GDM1 (cell line): Measurements from ENCODE around the gene PFAS.
"Not testable (repeated sequence)": the region's sequence is repeated elsewhere in the genome, so short reads cannot be mapped to it uniquely, and the experiment has no call there.

Experiments
- DNase-seq: peaks from one replicate; lab custom pipeline; 2025; lab: John Stamatoyannopoulos, UW

The PFAS gene, protein sequence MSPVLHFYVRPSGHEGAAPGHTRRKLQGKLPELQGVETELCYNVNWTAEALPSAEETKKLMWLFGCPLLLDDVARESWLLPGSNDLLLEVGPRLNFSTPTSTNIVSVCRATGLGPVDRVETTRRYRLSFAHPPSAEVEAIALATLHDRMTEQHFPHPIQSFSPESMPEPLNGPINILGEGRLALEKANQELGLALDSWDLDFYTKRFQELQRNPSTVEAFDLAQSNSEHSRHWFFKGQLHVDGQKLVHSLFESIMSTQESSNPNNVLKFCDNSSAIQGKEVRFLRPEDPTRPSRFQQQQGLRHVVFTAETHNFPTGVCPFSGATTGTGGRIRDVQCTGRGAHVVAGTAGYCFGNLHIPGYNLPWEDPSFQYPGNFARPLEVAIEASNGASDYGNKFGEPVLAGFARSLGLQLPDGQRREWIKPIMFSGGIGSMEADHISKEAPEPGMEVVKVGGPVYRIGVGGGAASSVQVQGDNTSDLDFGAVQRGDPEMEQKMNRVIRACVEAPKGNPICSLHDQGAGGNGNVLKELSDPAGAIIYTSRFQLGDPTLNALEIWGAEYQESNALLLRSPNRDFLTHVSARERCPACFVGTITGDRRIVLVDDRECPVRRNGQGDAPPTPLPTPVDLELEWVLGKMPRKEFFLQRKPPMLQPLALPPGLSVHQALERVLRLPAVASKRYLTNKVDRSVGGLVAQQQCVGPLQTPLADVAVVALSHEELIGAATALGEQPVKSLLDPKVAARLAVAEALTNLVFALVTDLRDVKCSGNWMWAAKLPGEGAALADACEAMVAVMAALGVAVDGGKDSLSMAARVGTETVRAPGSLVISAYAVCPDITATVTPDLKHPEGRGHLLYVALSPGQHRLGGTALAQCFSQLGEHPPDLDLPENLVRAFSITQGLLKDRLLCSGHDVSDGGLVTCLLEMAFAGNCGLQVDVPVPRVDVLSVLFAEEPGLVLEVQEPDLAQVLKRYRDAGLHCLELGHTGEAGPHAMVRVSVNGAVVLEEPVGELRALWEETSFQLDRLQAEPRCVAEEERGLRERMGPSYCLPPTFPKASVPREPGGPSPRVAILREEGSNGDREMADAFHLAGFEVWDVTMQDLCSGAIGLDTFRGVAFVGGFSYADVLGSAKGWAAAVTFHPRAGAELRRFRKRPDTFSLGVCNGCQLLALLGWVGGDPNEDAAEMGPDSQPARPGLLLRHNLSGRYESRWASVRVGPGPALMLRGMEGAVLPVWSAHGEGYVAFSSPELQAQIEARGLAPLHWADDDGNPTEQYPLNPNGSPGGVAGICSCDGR (N-terminal part only)

DNA sequence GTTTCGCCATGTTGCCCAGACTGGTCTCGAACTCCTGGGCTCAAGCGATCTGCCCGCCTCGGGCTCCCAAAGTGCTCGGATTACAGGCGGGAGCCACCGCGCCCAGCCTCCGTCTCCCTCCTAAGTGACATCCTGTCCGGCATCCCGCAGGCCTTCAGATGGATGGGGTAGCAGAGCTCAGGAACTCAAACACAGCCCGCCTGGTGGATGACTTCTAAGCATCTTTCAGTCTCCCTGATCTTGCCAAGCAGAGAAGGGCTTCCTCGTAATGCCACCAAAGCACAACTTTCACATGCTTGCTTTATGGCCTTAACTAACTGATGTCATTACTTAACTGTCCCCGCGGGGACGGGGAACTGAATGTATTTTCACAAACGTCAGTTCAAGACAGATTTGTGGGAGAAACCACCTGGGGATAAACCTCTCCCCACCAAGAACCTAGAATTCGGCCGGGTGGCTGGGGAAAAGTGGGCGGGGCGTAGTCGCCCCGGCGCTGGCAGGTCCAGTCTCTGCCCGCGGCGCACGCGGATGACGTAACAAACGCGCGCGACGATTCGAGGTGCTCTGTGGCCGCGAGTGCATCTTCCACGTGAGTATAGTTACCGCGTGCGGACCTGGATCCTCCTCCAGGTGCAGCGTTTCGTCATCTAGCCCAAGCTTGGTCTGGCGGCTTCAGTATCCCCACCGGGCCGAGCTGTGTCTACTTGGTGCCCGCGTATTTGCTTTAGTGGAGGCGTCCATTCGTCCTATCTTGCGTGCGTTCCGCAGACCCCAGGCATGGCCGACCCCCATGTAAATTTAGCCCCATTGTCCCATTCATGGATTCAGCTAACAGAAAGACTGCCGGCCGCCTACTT is at the start of gene PFAS:
PFAS (plus strand) TSS at position 539 of the 857 bp plus-strand sequence. CDS start 4,649 bp downstream, outside the sequence.
- peak; percentile 85 for DNase-seq

DNA sequence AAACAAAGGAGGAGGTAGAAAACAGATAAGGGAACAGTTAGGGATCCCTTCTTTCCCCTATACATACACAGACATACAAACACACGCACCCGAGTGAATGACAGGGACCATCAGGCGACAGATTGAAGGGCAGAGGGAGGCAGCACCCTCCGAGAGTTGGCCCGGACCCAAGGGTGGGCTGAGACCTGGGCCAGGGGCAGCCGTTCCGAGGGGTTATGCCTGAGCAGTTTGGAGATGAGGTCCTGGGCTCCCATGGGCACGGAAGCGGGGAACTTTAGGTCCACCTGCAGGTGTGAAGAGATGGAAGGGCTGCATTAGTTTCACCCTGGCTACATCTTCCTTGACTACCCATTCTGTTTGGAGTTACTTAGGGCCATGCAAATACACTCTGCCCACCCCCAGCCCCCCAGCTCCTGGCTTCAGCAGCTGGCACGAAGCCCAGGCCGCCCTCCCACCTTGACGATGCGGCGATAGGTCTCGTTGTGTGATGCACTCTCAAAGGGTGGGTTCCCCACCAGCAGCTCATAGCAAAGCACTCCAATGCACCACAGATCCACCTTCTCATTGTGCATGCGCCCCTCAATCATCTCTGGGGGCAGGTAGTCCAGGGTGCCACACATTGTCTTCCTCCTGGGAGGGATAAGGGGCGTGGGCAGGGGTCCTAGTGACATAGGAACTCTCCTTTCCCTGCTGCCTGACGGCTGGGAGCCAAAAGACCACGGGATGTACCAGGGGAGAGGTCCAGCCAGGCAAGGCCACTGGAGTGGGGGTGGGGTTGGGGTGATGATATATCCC is 44.1 kb upstream of the PFAS start:
- no peak for DNase-seq

DNA sequence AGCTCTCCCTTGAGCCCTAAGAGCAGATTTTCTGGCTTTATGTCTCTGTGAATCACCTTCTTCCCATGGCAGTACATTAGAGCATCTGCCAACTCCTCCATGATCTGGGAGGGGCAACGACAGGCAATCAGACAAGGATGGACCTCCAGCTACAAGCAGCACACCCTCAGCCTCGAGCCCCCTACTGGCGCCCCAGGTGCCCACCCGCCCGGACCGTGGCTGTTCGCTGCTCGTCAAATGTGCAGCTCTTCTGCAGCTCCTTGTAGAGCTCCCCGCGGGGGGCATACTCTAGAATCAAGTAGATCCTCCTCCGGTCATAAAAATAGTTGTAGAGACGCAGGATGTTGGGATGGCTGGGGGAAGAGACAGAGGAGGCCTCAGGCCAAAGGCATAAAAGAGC is 42.6 kb upstream of the PFAS start:
- no peak for DNase-seq

DNA sequence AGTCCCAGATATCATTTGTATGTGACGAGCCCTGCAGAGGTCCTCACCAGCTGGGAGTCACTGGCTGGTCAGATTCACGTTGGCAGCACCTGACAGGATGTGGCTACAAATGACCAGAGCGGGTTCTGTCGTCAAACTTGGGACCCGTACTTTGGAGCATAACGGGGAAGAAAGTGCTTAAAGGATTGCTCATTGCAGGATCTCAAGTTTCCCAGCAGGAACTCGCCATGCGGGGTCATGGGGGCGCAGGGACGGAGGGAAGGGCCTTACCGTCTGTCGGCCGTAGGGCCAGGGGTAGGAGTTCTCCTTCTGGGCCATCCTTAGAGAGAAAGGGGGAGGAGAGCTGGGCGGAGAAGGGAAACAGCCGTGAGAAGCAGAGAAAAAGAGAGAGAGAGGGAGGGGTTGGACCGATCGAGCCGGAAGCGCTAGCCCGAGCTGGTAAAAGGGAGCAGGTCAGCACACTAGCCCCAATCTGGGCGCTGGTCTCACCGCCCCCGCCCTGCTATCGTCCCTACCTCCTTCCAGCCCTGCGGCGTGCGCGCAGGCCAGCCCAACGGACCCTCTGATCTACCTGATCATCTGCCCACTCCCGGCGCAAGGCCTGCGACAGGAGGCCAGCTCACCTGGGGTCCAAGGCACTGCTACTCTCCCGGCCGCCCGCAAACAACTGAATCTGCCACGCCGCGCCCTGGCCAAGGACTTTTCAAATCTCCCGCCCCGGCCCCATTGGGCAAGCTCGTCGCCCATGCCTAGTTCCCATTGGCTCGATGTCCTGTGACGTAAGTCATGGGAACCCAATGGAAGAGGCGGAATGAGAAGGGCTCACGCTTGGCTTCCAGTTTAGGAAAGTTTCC is 39.0 kb upstream of the PFAS start, which contains the start of gene AURKB:
AURKB (minus strand) TSS at position 669 of the 854 bp plus-strand sequence; CDS start at position 318, 351 bp downstream.
- peak; percentile 91 for DNase-seq

DNA sequence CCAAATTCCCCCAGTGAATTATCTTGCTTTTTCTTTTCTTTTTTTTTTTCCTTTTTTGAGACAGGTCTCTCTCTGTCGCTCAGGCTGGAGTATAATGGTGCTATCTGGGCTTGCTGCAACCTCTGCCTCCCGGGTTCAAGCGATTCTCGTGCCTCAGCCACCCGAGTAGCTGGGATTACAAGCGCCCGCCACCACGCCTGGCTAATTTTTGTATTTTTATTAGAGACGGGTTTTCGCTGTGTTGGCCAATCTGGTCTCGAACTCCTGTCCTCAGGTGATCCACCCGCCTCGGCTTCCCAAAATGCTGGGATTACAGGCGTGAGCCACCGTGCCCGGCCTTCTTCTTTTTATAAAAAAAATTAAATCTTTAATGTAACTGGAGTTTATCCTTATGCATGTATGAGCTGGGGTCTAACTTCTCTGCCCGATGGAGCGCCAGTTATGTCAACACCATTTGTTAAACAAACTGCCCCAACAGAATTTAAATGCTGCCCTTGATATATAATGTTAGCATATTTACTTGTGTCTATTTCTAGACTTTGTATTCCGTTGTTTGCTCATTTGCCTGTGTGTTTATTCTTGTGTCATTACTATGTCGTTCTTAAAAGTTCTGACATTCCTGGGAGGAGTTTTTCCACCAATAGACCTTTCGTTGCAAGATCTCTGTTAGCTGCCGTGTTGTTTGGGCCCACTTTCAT is 38.2 kb upstream of the PFAS start:
- DNase-seq = no peak

DNA sequence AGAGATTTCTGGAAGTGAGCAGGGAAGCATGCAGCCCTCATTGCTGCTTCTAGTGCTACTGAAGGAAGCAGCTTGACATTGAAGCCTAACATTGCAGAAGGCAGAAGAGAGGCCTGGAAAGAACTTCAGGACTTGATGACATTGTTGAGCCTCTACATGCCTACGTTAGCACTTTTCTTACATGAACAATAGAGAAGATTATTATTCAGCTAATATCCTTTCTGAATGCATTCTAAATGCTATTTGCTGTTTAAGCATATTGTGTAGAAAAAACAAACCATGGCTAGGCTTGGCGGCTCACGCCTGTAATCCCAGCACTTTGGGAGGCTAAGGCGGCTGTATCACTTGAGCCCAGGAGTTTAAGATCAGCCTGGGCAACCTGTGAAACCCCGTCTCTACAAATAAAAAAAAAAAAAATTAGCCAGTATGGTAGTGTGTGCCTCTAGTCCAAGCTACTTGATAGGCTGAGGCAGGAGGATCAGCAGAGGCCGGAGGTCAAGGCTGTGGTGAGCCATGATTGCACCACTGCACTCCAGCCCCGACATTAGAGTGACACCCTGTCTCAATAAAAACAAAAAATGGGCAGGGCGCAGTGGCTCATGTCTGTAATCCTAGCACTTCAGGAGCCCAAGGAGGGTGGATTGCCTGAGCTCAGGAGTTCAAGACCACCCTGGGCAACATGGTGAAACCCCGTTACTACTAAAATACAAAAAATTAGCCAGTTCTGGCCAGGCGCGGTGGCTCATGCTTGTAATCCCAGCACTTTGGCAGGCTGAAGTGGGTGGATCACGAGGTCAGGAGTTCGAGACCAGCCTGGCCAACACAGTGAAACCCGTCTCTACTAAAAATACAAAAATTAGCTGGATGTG is 36.5 kb upstream of the PFAS start:
- no peak for DNase-seq

DNA sequence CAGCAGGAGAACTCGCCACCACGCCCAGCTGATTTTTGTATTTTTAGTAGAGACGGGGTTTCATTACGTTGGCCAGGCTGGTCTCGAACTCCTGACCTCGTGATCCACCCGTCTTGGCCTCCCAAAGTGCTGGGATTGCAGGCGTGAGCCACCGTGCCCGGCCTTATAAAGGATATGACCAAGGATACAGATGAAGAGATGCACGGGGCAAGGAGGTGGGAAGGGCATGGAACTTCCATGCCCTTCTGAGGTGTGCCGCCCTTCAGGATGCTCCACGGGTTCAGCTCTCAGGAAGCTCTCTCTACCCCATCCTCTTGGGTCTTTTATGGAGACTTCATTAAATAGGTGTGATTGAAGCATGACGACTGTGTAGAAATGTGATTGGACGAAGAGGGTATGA is 35.1 kb upstream of the PFAS start:
- not testable (repeated sequence) for DNase-seq

DNA sequence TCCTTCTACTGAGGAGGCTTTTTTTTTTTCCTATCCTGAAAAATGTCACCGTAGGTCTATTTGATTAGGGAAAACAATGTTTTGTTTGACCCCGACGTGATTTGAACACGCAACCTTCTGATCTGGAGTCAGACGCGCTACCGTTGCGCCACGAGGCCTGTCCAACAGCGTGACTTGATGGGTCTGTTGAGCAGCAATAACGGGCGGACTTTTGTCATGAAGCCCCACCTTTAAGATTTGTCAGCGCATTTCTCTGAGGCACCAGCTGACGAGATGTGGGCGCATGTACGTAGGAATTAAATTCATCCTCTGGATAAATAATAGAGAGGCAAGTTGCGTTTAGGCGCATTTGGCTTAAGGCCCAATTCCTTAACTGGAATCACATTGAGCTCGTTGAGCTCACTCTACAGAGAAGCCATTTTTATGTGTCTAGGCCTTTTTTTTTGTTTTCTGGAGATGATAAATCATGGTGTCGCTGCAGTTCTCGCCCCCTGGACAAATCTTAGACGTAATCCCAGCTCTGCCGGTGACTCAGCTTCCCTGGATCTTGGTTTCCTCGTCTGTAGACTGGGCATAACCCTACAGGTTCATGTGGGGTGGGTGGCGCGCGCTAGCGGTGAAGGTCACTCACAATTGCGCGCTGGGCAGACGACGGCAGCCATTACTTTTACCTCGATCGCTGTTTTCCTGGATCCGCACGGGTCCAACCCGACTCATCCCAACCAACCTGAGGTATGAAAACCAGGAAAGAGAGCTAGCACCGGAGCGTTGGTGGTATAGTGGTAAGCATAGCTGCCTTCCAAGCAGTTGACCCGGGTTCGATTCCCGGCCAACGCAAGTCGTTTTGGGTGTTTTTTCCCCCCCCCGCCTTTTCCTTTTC is 28.1 kb upstream of the PFAS start:
- DNase-seq = peak; percentile 79

DNA sequence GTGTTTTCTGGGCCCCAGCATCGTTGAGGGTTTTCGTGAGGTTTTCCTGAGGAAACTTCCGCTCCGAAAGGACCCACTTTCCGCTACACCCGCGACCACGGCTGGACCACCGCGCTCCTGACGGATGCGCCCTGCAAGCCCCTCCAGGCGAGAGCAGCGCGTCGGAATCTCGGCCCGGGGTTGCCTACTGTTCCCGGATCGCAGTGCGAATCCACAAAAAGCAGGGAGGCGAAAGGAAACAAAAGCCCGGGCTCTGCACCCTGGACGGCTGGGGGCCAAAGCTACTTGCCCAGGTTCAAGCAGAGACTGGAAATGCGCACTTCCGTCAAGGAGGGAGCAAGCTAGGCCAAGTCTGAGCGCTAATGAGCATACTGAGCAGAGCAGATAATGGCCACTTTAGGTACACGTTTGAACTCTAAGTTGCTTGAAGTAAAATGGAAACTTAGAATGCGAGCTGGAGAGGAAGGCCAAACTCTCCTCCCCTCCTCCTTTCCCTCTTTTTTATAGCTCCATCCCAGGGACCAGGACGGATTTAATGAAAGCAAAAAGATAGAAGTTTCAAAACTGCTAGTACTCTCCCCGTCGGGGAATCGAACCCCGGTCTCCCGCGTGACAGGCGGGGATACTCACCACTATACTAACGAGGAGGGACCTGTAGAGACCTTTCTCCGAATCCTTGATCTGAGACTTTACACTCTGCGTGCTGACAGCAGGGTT is 27.3 kb upstream of the PFAS start:
- DNase-seq = peak; percentile 79

DNA sequence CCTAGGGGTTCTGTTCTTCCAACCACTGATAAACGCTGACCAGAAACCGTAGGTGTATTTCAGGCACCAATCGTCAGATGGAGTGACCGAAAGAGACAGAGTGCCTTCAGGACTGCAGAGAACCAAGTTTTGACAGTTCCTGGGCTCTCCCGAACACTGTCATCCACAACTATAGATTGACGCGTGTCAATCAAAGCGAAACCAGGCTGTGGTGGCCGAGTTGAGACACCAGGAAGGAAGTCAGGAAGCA is 26.8 kb upstream of the PFAS start:
- DNase-seq = no peak

DNA sequence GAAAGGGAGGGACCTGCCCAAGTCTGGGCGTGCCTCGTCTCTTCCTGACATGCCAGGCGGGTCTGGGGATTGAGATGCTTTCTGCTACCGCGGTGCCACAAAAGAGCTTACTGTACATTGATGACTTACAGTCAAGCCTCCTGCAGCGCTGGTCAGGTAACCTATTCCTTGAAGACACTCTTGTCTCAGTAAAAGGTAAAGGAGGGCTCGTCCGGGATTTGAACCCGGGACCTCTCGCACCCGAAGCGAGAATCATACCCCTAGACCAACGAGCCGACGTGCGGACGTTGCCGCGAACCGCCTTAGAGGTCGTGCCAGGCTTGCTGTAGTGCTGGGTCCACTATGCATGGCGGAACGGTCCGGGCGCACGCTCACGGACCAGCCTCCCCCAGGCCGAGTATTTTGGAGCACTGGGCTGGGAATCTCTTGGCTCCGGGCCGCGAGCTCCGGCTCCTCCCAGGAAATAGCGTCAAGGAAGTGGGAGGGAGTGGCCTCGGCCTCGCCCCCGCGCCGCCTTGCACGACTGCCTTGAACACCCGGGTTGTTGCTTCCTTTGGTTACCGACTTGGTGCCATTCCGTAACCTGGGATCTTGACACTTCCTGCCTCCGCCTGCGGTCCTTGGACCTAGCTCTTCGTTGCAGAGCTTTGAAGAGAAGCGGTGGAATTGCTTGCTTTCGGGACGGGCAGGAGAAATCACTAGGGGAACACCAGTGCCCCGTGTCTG is 26.3 kb upstream of the PFAS start:
- peak; percentile 86 for DNase-seq

DNA sequence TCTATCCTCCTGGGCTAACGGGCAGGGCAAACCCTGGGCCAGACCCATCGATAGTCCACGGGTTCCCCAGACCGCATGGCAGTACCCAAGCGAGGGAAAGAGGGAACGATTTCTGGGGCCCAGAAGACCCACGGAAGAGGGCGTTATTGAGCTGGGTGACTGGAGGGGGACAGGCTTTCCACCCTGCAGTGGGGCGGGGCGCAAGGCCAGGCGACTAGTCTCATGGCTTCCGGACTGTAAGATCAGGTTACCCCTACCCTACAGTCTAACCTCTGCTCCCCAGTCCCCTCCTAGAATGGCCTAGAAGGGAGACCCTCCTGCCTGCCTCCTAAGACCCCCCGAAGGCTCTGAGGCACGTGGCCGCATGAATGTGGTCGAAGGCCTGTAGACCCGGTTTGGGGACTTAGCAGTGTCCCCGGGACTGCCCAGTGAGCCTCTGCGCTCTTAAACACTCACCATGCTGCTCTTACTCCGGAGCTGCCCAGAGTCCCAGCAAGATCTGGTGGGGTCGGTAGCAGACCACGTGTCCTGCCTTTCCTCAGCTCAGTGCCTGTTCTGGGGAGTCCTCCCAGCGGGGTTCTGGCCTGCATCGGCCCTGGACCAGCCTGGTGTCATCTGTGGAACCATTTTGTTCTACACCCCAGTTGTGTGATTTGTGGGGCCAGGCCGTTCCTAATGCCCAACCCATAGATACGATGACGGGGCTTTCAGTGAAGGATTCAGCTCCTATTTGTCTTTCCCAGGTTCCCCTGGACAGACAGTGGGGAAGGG is 25.5 kb upstream of the PFAS start:
- peak; percentile 62 for DNase-seq

DNA sequence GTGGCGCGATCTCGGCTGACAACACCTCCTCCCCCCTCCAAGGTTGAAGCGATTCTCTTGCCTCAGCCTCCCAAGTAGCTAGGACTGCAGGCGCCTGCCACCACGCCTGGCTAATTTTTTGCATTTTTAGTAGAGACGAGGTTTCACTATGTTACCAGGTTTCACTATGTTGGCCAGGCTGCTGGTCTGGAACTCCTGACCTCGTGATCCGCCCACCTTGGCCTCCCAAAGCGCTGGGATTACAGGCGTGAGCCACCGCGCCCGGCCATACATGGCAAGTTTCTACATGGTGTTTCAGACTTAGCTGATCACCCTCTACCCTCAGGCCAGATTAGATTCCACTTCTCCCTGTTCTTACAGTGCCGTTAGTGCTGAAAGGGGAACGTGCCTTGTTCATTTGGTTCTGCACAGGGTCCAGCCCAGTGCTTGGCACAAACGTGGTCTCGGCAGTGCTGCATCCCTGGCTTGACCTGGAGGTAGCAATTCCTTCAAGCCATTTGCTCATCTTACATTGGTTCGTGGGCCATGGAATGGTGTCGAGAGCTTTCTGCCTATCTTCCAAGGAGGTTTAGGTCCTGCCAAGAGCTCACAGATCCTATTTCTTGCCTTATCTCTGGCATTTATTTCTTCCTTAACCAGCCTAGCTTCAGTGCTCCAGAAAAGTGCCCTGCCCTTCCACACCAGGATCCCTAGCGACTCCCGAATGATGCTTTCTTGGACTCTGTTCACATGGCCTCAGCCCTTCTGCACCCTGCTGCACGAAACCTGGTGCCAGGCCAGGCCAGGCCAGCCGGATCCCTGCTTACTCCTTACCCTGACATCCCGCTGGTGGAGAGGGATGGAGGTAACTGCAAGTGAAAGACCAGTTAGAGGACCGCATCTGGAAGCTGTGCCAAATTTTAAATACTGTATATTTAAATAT is 23.9 kb upstream of the PFAS start:
- no peak for DNase-seq
